Measurements from ENCODE around the gene MISP3.

MISP3 gene

GRCh38 chr19:14054099-14054498 is 18.5 kb upstream of the MISP3 start:
- DNase-seq = no peak

DNA sequence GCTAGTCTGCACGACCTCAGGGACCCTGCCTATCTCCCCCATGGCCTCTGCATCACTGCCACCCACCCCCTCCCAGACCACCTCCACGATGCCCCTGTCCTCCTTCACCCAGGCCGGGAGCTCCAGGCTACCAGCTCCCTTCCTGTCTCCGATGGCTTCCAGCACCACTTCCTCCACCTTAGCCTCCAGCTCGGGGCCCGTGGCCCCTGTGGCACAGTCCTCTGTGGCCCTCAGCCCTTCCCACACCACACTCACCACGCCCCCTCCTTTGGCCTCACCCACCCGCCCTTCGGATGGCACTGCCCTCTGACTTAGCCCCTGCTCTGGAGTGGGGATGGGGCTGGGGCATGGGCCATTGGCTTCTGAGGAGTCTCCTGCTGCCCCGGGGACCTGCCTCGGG is 17.9 kb upstream of the MISP3 start:
- DNase-seq = no peak

GRCh38 chr19:14055396-14055795 is 17.2 kb upstream of the MISP3 start:
- no peak for DNase-seq

DNA sequence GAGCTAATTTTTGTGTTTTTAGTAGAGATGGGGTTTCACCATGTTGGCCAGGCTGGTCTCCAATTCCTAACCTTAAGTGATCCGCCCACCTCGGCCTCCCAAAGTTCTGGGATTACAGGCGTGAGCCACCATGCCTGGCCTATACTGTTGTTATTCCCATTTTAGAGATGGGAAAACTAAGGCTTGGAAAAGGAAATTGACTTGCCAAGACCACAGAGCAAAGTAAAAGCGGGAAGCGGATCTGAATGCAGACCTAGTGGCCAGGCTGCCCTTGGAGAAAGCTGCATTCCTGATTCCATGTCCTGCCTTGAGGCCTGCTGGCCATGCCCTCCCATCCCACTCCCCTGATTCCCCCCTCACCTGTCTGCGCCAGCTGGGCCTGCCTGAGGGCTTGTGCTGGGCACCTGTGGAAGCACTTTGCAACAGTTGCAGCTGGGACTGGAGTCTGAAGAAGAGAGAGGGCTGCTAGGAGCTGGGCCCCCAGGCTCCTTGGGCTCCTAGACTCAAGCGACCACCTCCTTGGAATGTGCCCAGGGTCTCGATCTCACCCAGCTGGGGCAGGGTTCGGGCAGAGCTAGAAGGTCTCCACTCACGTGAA is 16.4 kb upstream of the MISP3 start:
- no peak for DNase-seq

GRCh38 chr19:14056741-14057356 is 15.7 kb upstream of the MISP3 start:
- DNase-seq = no peak

GRCh38 chr19:14058182-14059092 is 14.1 kb upstream of the MISP3 start:
- no peak for DNase-seq

DNA sequence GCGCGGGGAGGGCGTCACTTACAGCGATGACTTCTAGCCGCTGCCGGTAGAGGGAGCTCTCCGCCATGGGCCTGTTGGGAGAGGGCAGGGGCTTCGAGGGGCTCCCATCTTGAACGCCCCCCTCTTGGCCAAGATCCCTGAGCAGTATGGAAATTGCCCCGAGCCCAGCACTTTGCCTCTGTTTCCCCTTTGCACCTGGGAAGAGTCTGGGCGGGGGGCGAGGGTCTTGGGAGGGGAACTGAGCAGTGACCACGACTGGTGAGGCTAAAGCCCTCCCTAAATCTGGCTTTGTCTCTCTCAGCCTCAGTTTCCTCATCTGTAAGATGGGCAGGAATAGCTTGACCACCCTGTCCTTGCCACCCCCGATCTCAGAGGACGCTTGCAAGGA is 13.5 kb upstream of the MISP3 start:
- no peak for DNase-seq

DNA sequence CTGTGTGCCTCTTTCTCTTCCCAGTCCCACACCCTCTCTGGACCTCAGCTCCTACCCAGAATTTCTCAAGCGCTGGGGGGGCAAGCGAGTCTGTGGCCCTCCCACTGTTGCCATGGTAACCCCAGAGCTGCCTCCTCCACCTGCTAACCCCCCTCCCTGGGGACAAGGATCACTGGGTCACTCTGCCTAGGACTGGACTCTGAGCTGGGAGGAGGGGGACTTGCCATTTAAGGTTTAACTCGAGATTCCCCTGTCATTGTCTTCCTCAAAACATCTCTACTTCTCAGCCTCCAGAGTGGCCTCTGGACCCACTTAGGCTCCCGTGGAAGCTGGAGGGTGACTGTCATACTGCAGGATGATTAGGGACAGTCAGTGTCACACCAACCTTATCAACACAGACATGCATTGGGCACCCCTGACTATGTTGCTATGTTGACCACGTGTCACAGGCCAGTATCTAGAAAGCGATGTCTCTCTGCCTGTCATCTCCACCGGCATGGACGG is 12.9 kb upstream of the MISP3 start:
- DNase-seq = no peak

- no peak for DNase-seq
Observed at GRCh38 chr19:14061081-14061749, 11.4 kb upstream of the MISP3 start.

GRCh38 chr19:14061751-14062557 is 10.6 kb upstream of the MISP3 start, which contains the start of gene PALM3:
Gene PALM3, minus strand, starts transcription at chr19:14062076. Its CDS starts 96 bp downstream, at chr19:14061980.
- no peak for DNase-seq

DNA sequence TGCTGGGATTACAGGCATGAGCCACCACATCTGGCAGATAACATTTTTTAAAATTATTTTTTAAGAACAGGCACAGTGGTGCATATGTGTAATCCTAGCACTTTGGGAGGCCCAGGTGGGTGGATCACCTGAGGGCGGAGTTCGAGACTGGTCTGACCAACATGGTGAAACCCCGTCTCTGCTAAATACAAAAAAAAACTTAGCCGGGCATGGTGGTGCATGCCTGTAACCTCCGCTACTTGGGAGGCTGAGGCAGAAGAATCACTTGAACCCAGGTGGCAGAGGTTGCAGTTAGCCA is 10.1 kb upstream of the MISP3 start:
- no peak for DNase-seq

- no peak for DNase-seq
Observed at GRCh38 chr19:14063105-14063504, 9.5 kb upstream of the MISP3 start.

DNA sequence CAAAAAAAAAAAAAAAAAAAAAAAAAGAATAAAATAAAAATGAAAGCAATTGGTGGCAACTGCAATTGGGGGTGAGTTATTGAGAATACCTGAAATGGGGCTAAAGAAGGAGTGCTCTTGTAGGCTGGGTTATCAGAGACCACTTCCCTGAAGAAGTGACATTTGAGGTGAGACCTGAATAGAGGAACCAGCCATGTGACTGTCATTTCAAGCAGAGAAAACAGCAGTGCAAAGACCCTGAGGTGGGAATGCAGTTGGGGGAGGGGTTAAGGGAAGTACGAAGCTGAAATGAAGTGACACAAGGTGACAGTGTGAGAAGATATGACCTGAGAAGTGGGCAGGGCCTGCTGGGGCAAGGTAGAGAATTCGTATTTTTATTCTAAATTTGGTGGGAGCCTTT is 6.5 kb upstream of the MISP3 start:
- DNase-seq = no peak

DNA sequence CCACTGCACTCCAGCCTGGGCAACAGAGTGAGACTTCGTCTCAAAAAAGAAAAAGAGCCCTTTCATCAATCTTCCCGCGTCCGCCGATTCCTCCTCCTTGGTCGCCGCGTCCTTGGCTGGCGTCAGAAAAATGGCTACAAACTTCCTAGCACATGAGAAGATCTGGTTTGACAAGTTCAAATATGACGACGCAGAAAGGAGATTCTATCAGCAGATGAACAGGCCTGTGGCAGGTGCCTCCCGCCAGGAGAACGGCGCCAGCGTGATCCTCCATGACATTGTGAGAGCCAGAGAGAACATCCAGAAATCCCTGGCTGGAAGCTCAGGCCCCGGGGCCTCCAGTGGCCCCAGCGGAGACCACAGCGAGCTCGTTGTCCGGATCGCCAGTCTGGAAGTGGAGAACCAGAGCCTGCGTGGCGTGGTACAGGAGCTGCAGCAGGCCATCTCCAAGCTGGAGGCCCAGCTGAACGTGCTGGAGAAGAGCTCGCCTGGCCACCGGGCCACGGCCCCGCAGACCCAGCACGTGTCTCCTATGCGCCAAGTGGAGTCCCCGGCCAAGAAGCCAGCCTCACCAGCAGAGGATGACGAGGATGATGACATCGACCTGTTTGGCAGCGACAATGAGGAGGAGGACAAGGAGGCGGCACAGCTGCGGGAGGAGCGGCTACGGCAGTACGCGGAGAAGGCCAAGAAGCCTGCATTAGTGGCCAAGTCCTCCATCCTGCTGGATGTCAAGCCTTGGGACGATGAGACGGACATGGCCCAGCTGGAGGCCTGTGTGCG is 2.1 kb upstream of the MISP3 start:
- DNase-seq = no peak

DNA sequence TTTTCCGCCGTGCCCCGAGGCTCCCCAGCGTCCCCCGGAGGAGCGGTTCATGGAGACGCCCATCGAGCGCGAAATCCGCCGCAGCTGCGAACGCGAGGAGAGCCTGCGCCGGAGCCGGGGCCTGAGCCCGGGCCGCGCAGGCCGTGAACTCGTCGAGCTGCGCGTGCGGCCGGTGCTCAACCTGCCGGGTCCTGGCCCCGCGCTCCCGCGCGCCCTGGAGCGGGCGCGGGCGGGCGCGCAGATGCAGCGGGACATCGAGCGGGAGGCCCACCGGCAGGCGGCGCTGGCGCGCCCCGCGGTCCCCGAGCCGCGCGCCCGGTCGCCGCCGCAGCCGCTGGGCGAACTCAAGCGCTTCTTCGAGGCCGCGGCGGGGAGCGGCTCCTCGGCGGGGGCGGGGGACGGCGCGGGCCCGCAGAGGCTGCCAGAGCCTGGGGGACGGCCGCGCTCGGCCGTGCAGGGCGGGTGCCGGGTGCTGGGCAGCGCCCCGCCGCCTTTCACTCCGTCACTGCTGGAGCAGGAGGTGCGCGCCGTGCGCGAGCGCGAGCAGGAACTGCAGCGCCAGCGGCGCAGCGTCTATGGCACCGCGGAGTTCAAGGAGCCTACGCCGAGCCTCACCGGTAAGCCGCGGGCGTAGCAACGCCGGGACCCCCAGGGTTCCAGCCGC is 807 bp downstream of the MISP3 start:
- DNase-seq = no peak

DNA sequence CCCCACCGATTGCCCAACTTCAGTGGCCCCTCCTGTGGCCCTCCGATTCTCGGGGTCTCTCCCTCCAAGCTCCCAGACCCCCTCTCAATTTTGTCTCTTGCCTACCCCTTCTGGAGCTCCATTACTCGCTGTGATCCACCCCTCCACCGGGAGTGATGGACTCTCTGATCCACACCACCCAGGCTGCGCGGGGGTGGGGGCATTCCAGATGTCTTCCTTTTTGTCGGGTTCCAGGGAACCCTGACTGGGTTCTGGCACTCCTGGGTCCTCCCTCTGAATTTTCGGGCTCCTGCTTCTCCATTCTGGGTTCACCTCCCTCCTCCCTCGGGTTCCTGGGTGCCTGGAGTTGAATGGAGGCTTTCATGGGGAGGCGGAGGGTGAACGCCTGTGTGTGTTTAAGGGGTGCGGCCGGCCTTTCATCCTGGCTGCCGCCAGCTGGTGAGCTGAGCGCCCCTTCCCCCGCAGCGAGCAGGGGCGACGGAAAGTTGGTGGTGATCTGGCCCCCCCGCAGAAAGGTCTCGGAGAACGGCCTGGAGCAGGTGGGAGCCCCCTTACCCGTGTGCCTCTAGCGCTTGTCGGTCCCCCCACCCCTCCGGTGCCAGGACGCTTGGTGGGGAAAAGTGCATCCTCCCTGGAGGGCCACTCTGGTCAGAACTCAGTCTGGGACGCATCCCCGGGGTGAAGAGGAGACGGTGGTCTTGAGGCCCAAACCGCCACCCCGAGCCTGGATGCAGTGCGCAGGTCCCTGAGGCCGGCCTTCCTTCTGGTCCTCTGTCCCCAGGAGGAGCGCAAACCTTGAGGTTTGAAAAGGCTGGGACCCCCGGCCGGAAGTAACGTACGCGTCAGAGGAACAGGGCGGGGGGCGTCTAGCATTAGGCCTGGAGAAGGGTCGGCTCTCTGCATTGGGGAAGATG is 1.6 kb downstream of the MISP3 start:
- no peak for DNase-seq

GRCh38 chr19:14078411-14078810 is 5.8 kb downstream of the MISP3 start:
- DNase-seq = no peak

- peak; percentile 82 for DNase-seq
Observed at GRCh38 chr19:14080887-14081796, 8.6 kb downstream of the MISP3 start.
